ENCODE data around the gene PKNOX2.

DNA sequence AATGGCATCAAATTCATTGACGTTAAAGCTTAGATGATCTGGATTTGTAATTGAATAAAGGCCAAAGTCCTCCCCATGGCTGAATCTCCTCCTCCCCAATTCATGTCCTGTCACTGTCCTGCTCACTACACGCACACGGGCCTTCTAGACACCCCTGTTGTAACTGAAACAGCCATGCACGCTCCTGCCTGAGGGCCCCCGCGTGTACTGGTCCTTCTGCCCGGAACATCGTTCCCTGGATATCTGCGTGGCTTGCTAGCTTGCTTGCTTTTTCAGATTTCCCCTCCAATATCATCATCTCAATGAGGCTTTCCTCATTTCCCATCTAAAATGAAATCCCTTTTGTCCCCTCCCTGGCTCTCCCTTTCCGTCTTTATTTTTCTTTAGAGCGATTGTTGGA is 15.3 kb downstream of the PKNOX2 start:
- TF ChIP-seq, protein P1, sequence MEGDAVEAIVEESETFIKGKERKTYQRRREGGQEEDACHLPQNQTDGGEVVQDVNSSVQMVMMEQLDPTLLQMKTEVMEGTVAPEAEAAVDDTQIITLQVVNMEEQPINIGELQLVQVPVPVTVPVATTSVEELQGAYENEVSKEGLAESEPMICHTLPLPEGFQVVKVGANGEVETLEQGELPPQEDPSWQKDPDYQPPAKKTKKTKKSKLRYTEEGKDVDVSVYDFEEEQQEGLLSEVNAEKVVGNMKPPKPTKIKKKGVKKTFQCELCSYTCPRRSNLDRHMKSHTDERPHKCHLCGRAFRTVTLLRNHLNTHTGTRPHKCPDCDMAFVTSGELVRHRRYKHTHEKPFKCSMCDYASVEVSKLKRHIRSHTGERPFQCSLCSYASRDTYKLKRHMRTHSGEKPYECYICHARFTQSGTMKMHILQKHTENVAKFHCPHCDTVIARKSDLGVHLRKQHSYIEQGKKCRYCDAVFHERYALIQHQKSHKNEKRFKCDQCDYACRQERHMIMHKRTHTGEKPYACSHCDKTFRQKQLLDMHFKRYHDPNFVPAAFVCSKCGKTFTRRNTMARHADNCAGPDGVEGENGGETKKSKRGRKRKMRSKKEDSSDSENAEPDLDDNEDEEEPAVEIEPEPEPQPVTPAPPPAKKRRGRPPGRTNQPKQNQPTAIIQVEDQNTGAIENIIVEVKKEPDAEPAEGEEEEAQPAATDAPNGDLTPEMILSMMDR (IDR thresholded peaks at IDR 0.05), result no peak
- TF ChIP-seq POLR2A (IDR thresholded peaks at IDR 0.05; ENCODE audit: low read length), result no peak

All from A549 (cell line).